Fibroblast of skin of left quadriceps (primary cell): Measurements from ENCODE around the gene ANAPC7.
"Not testable (repeated sequence)": the region's sequence is repeated elsewhere in the genome, so short reads cannot be mapped to it uniquely, and the experiment has no call there.

Experiments
- DNase-seq, 2 experiments: peaks; one replicate each; pipeline ENCODE4 v3.0.0-alpha.2; 2013; ENCODE audit warnings: low read depth in 2 of 2

ANAPC7 gene

GRCh38 chr12:110373962-110374611, 29.4 kb downstream of the ANAPC7 start:
- DNase-seq = no peak

DNA sequence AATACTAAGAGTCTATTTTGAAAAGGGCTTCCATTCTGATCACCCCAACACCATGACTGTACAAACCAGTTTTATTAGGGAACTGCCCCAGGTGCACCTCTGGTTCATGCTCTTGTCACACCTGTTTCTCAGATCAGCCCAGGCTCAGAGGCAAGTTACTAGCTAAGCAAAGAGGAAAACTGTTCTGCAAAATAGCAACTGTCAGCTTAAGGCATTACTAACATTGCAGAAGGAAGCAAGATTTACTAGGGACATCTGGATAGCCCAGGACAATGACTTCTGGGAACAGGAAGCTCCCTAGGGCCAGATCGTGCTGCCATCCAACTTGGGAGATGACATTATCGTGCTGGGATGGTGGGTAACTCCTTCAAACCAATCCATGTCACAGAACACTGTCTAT, 30.1 kb downstream of the ANAPC7 start:
- DNase-seq = no peak

GRCh38 chr12:110373025-110373424, 30.5 kb downstream of the ANAPC7 start:
- DNase-seq = no peak

DNA sequence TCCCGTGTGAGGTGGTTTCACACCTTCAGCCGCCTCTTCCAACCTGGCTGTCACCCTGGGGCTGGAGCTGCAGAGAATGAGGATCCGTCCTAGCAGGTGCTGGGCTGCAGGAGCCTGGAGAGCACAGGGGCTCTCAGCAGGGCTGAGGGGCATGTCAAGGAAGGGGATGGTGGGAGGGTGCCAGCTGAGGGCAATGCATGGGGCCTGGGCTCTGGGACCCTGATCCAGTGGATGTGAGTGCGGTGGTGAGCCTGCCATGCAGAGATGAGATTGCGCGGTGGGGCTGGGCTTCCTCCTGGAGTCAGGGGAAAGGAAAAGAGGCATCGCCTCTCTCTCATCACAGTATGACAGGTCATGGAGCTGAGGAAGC, 31.5 kb downstream of the ANAPC7 start:
- no peak for DNase-seq

DNA sequence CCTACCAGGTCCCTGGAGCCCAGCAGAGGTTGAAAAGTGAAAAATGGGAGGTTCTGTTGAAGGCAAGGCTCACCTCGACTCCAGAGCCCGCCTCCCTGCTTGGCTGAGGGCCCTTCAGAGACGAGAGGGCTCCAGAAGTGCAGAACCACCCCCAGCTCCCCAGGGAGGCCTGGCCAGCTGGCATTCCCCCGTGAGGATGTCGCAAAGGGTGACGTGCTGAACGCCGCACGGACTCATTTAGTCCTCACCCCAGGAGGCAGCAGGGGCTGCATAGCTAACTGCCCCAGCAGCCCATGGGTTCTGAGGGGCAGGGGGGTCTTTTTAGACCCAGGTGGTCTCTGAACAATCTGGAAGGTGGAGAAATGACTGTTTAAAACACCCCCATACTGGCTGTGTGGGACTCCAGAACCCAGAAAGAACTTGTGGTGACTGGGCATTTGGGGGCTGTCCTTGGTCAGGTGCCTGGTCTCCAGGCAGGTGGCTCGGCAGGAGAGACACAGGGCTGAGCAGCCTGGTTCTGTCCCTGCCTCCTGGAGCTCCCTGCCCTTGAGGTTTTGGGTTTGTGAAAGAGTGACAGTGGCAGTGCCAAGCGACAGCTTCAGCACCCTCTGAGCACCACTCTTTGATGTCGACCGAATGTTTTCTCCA, 32.0 kb downstream of the ANAPC7 start:
- no peak for DNase-seq

GRCh38 chr12:110370732-110371231, 32.7 kb downstream of the ANAPC7 start:
- no peak for DNase-seq

- no peak for DNase-seq
Measured at GRCh38 chr12:110369992-110370391, 33.5 kb downstream of the ANAPC7 start.

DNA sequence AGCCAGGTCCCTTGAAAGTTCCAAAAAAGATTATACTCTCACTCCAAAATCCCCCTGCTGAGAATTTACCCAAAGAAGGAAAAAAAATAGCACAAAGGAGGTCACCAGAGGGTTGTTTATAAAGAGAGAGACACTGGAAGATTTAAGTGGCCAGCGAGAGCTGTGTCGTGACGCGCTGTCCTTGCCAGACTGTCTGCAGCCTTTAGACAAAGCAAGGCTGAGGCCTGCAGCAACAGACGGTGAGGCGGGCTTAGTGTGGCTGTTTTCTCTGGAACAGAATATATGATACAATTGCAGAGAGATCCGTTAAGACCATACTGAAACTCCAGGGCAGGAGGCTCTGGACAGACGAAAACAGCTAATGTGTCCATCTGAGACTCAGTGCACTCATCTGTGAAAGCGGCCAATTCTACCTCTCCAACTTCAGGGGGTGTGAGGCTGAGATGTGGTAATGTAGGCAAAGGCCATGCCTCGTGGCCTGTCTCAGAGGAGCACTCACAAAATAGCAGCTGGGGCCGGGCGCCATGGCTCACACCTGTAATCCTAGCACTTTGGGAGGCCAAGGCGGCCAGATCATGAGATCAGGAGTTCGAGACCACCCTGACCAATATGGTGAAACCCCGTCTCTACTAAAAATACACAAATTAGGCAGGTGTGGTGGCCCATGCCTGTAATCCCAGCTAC, 36.2 kb downstream of the ANAPC7 start:
- DNase-seq = no peak

DNA sequence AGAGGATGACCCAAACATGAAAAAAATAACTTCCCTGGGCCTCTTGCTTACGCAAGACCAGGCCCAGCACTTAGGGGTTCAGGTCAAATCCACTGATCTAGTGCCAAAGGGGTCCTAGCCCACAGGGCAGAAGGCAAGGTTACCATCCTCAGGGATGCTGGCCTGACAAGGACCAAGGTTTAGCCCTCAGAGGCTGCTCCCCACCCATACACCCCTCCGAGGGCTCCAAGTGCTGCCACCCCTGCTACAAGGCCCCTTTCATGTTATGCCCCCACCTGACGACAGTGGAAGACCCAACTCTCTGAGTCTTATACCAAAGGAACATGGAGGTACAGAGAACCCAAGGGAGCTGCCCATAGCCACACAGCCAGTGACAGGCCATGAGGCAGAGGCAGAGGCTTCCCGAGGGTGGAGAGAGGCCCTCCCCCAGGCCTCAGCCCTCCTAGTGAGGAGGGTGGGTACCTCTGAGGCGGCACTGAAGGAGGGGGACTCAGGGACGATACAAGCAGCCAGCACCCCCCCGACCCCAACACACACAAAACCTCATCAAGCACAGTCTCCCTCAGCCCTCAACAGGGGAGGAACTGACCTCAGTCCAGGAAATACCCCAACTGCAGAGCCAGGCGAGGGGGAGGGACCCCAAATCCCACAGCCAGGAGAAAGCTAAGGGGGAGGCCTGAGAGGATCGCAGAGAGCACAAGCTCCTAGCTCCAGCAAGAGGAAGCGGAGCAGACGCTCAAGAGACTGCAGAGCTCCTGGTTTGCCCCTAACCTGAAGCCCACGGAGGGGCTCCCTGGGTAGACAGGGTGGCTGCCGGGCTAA, 37.0 kb downstream of the ANAPC7 start:
- no peak for DNase-seq

- no peak for DNase-seq
Measured at GRCh38 chr12:110365489-110366320, 37.8 kb downstream of the ANAPC7 start.

- no peak for DNase-seq
Measured at GRCh38 chr12:110361216-110361615, 42.3 kb downstream of the ANAPC7 start.

DNA sequence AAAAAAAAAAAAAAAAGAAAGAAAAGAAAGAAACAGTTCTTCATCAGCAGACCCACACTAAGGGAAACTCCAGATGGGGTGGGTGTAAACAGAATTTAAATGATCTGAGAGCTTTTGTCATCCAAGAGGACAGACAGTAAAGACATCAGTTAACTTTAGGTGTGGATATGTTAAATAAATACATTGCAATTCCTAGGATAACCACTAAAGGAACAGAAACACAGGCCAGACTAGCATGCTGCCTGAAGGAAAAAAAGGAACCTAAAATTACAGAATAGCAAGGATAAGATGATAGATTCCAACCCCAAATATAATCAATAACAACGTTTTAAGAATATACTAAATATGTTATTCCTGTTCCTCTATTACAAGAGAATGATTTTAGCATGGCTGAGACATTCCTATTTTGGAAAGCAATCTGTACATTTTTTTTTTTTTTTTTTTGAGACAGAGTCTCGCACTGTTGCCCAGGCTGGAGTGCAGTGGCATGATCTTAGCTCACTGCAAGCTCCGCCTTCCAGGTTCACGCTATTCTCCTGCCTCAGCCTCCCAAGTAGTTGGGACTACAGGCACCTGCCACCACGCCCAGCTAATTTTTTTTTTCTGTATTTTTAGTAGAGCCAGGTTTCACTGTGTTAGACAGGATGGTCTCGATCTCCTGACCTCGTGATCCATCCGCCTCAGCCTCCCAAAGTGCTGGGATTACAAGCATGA, 45.0 kb downstream of the ANAPC7 start:
- not testable (repeated sequence) for DNase-seq

- no peak for DNase-seq
Measured at GRCh38 chr12:110355073-110355472, 48.4 kb downstream of the ANAPC7 start.

GRCh38 chr12:110354172-110354780, 49.2 kb downstream of the ANAPC7 start:
- DNase-seq = no peak

GRCh38 chr12:110353211-110353965, 50.1 kb downstream of the ANAPC7 start:
- no peak for DNase-seq

- DNase-seq = no peak
Measured at GRCh38 chr12:110352401-110352800, 51.1 kb downstream of the ANAPC7 start.

- DNase-seq = no peak
Measured at GRCh38 chr12:110351119-110351518, 52.4 kb downstream of the ANAPC7 start.

GRCh38 chr12:110349514-110350151, 53.9 kb downstream of the ANAPC7 start:
- no peak for DNase-seq

- DNase-seq = no peak
Measured at GRCh38 chr12:110349096-110349495, 54.4 kb downstream of the ANAPC7 start.
